NCI-H1694 treated with DMSO at 0.1 percent for 48 hours (cell line): Measurements from ENCODE around the gene OGFOD1.
"Not testable (repeated sequence)": the region's sequence is repeated elsewhere in the genome, so short reads cannot be mapped to it uniquely, and the experiment has no call there.

ENCODE experiments used
- DNase-seq: peaks from one replicate; lab custom pipeline; 2025; lab: John Stamatoyannopoulos, UW

The OGFOD1 gene

GRCh38 chr16:56480776-56481467 lies 29.6 kb downstream of the OGFOD1 start:
- DNase-seq, result no peak

- DNase-seq, result no peak
Observed at GRCh38 chr16:56481468-56482122, 30.2 kb downstream of the OGFOD1 start.

GRCh38 chr16:56482683-56483236 lies 31.4 kb downstream of the OGFOD1 start:
- DNase-seq, result no peak

- no peak for DNase-seq
Observed at GRCh38 chr16:56483394-56483793, 32.0 kb downstream of the OGFOD1 start.

- no peak for DNase-seq
Observed at GRCh38 chr16:56488035-56488434, 36.7 kb downstream of the OGFOD1 start.

- not testable (repeated sequence) for DNase-seq
Observed at GRCh38 chr16:56488868-56489267, 37.5 kb downstream of the OGFOD1 start.

GRCh38 chr16:56491657-56492261 lies 40.4 kb downstream of the OGFOD1 start:
- DNase-seq, result no peak

- DNase-seq, result no peak
Observed at GRCh38 chr16:56493126-56493525, 41.8 kb downstream of the OGFOD1 start.

GRCh38 chr16:56493815-56494214 lies 42.5 kb downstream of the OGFOD1 start:
- DNase-seq, result no peak

- DNase-seq, result no peak
Observed at GRCh38 chr16:56505181-56505580, 53.8 kb downstream of the OGFOD1 start.

GRCh38 chr16:56506941-56507340 lies 55.6 kb downstream of the OGFOD1 start:
- no peak for DNase-seq

- no peak for DNase-seq
Observed at GRCh38 chr16:56510544-56510943, 59.2 kb downstream of the OGFOD1 start.

GRCh38 chr16:56512025-56512424 lies 60.7 kb downstream of the OGFOD1 start:
- DNase-seq, result no peak

GRCh38 chr16:56513091-56513490 lies 61.7 kb downstream of the OGFOD1 start:
- DNase-seq, result no peak

- DNase-seq, result peak; percentile 59
Observed at GRCh38 chr16:56513972-56514371, 62.6 kb downstream of the OGFOD1 start.

- DNase-seq, result no peak
Observed at GRCh38 chr16:56514845-56515244, 63.5 kb downstream of the OGFOD1 start.

- no peak for DNase-seq
Observed at GRCh38 chr16:56515665-56516064, 64.3 kb downstream of the OGFOD1 start.

- no peak for DNase-seq
Observed at GRCh38 chr16:56517206-56517605, 65.9 kb downstream of the OGFOD1 start.

- DNase-seq, result no peak
Observed at GRCh38 chr16:56518425-56518824, 67.1 kb downstream of the OGFOD1 start.

GRCh38 chr16:56519459-56520250 lies 68.3 kb downstream of the OGFOD1 start, which contains the start of gene BBS2:
BBS2 (minus strand) TSS chr16:56520024; CDS start chr16:56519862, 162 bp downstream.
- DNase-seq, result peak; percentile 59

GRCh38 chr16:56520251-56520577 lies 68.9 kb downstream of the OGFOD1 start:
- DNase-seq, result no peak

GRCh38 chr16:56525236-56525635 lies 73.9 kb downstream of the OGFOD1 start:
- no peak for DNase-seq
